HepG2 (cell line): Measurements from ENCODE around the gene LYRM4. TPM values are rescaled to one million over a fixed set of nuclear protein-coding genes. Genes with fewer than 3 reads are reported as not detected.
A peak's percentile ranks its signal among the peaks of the same experiment; 100 is the strongest.

Source experiments
- ARNT ChIP-seq: fragments of 450-650 bp; IDR thresholded peaks from 2 replicates; pipeline ENCODE4 v1.6.1; 2017
- BHLHE40 ChIP-seq: IDR thresholded peaks from 2 replicates; pipeline ENCODE4 v1.6.1; 2011; ENCODE audit warnings: low read length, improper control_type of control experiment
- CBX1 ChIP-seq: IDR thresholded peaks from one replicate; pipeline ENCODE4 v1.6.1; 2016; ENCODE audit warnings: antibody characterized with exemption, low read depth
- HNRNPLL ChIP-seq: fragments of 200-400 bp; formaldehyde crosslinking; IDR thresholded peaks from 2 replicates; pipeline ENCODE4 v1.6.1; 2017; ENCODE audit warnings: mild to moderate bottlenecking, low read depth, low read length; ENCODE audit not compliant: poor library complexity, severe bottlenecking
- IRX3 ChIP-seq: sonication (generic); formaldehyde crosslinking; IDR thresholded peaks from 2 replicates; pipeline ENCODE4 v1.8.1; 2023; ENCODE audit warnings: mild to moderate bottlenecking, low read depth, missing genetic modification reagents, borderline replicate concordance
- KAT8 ChIP-seq: IDR thresholded peaks from 2 replicates; pipeline ENCODE4 v1.6.1; 2016; ENCODE audit warnings: missing genetic modification reagents, missing compliant biosample characterization
- KDM3A ChIP-seq: IDR thresholded peaks from 2 replicates; pipeline ENCODE4 v1.6.1; 2018; ENCODE audit warnings: low read depth, missing compliant biosample characterization
- ONECUT2 ChIP-seq: sonication (generic); formaldehyde crosslinking; IDR thresholded peaks from 2 replicates; pipeline ENCODE4 v1.4.0; 2020; ENCODE audit warnings: missing genetic modification reagents
- POLR2AphosphoS5 ChIP-seq: IDR thresholded peaks from 2 replicates; pipeline ENCODE4 v1.6.1; 2012; ENCODE audit warnings: low read depth, low read length
- SMAD9 ChIP-seq: sonication (generic); formaldehyde crosslinking; IDR thresholded peaks from 2 replicates; pipeline ENCODE4 v1.5.1; 2020; ENCODE audit warnings: mild to moderate bottlenecking, missing genetic modification reagents
- SOX5 ChIP-seq: IDR thresholded peaks from 2 replicates; pipeline ENCODE4 v1.6.1; 2016; ENCODE audit warnings: borderline replicate concordance
- THAP11 ChIP-seq: IDR thresholded peaks from 2 replicates; pipeline ENCODE4 v1.6.1; 2016; ENCODE audit warnings: missing biosample characterization, missing genetic modification reagents
- ZBTB7B ChIP-seq: sonication (generic); formaldehyde crosslinking; IDR thresholded peaks from 2 replicates; pipeline ENCODE4 v1.4.0; 2020; ENCODE audit warnings: missing genetic modification reagents
- ZFP36L1 ChIP-seq: sonication (generic); formaldehyde crosslinking; IDR thresholded peaks from 2 replicates; pipeline ENCODE4 v1.8.0; 2022; ENCODE audit warnings: mild to moderate bottlenecking, missing genetic modification reagents, moderate library complexity
- ZFP37 ChIP-seq: sonication (generic); formaldehyde crosslinking; IDR thresholded peaks from 2 replicates; pipeline ENCODE4 v1.4.0; 2020; ENCODE audit warnings: missing genetic modification reagents, borderline replicate concordance
- ZFP82 ChIP-seq: sonication (generic); formaldehyde crosslinking; IDR thresholded peaks from 2 replicates; pipeline ENCODE4 v1.5.1; 2020; ENCODE audit warnings: mild to moderate bottlenecking, missing genetic modification reagents, borderline replicate concordance
- ZFP90 ChIP-seq: sonication (generic); formaldehyde crosslinking; IDR thresholded peaks from 2 replicates; pipeline ENCODE4 v1.8.0; 2022; ENCODE audit warnings: missing genetic modification reagents, mild to moderate bottlenecking, inconsistent platforms, borderline replicate concordance
- ZFX ChIP-seq: sonication (generic); formaldehyde crosslinking; IDR thresholded peaks from 2 replicates; pipeline ENCODE4 v1.4.0; 2020; ENCODE audit warnings: mild to moderate bottlenecking, low read depth, missing genetic modification reagents, moderate library complexity
- ZNF558 ChIP-seq: sonication (generic); formaldehyde crosslinking; IDR thresholded peaks from 2 replicates; pipeline ENCODE4 v1.9.0; 2022; ENCODE audit warnings: mild to moderate bottlenecking, missing genetic modification reagents, borderline replicate concordance
- ZNF629 ChIP-seq: sonication (generic); formaldehyde crosslinking; conservative IDR thresholded peaks from 2 replicates; pipeline ENCODE4 v1.5.0; 2020; ENCODE audit warnings: missing genetic modification reagents
- polyA plus RNA-seq, 8 experiments: library from polyadenylated mRNA; depleted of rRNA in 3 of 8; stranded (reverse) in 7 of 8; unstranded in 1 of 8; fragments of >200 nt; fragmentation: Illumina TruSeq in 4 of 8; extraction: Trizol in 4 of 8; gene quantifications; 2 replicates each; pipeline versions ENCODE4 v1.2.1 to v1.2.3, GENCODE V29; 2011 to 2016; ENCODE audit warnings: low read depth in 4 of 8, missing spikeins in 1 of 8, mixed read lengths in 1 of 8; ENCODE audit not compliant: insufficient read depth in 1 of 8
- total RNA-seq, 5 experiments: library from RNA; depleted of rRNA; stranded (reverse); fragments of >200 nt; fragmentation: Illumina TruSeq; extraction: Trizol; gene quantifications; 2 replicates each; pipeline ENCODE4 v1.2.3, GENCODE V29; 2016; ENCODE audit warnings: low read depth in 1 of 5
- TF ChIP-seq, protein P1 (sequence below): sonication (generic); formaldehyde crosslinking; IDR thresholded peaks from 2 replicates; pipeline ENCODE4 v1.9.0; 2022; ENCODE audit warnings: missing genetic modification reagents, mild to moderate bottlenecking, borderline replicate concordance
- TF ChIP-seq, protein P2 (sequence below): sonication (generic); formaldehyde crosslinking; IDR thresholded peaks from 2 replicates; pipeline ENCODE4; 2020; ENCODE audit warnings: missing genetic modification reagents, mild to moderate bottlenecking, borderline replicate concordance
- TF ChIP-seq, protein P3 (sequence below): sonication (generic); formaldehyde crosslinking; IDR thresholded peaks from 2 replicates; pipeline ENCODE4 v1.4.0; 2020; ENCODE audit warnings: missing genetic modification reagents

Gene LYRM4
- total and polyA plus RNA-seq, 2 of the 13 experiments (the other 11 are each of a cell fraction or from before 2014, with no cell fraction given), result 64.6 to 67.5 TPM

DNA sequence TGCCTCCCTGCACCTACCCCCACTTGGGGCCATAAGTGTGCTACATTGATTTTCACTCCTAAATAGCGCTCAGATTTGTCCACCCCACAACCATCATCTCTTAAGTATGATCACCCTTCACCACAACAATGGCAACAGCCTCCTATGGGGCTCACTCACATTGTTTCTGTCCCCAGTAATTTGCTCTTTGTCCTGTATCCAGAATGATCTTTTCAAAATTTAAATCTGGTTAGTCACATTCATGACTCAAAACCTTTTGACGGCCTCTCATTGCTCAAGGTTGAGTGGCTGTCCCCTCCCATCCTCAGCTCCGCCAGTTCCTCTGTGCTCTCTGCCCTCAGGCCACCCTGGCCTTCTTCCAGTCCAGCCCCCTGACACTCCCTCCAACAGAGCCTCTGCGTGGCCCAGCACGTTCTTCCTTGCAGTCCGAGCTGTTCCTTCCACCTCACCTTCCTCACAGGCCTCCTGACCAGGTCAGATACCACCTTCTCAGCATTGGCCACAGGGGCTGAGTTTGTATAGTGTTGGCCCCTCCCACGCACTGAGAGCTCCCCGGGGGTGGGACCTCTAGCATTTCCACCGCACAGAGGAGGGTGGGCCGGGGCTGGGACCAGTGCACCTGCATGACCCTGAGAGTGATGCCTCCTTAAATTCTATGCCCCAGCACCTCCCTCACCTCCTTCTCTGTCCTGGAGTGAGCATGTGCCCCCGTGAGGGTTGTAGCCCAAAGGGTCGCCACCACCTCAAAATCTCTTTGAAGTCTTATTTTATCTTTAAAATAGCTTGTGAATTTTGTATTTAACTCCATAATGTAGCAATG, 178.1 kb downstream of the LYRM4 start (continued):
- TF ChIP-seq SMAD9 (CRISPR knock-in tag) (0 out of 2 replicates have a peak, but pooled peaks have one; percentile 12), ZBTB7B (peak; percentile 72), BHLHE40 (peak; percentile 54; the same call in 1 of the 2 replicates), ZFX (CRISPR knock-in tag) (peak; percentile 96), KAT8 (CRISPR knock-in tag) (peak; percentile 48; the same call in 1 of the 2 replicates), ZFP82 (peak; percentile 88; the same call in 1 of the 2 replicates), HNRNPLL (no peak), ARNT (no peak), THAP11 (CRISPR knock-in tag) (peak; percentile 35; the same call in 1 of the 2 replicates), IRX3 (CRISPR knock-in tag) (0 out of 2 replicates have a peak, but pooled peaks have one; percentile 24), ONECUT2 (CRISPR knock-in tag) (0 out of 2 replicates have a peak, but pooled peaks have one; percentile 27), ZNF558 (CRISPR knock-in tag) (0 out of 2 replicates have a peak, but pooled peaks have one; percentile 44), ZNF629 (CRISPR knock-in tag) (0 out of 2 replicates have a peak, but pooled peaks have one; percentile 11), ZFP90 (CRISPR knock-in tag) (peak; percentile 81; the same call in 1 of the 2 replicates), CBX1 (no peak), ZFP36L1 (peak; percentile 92), KDM3A (CRISPR knock-in tag) (peak; percentile 87; the same call in 1 of the 2 replicates), SOX5 (CRISPR knock-in tag) (peak; percentile 87; the same call in 1 of the 2 replicates), POLR2AphosphoS5 (peak; percentile 90), ZFP37 (CRISPR knock-in tag) (peak; percentile 77; the same call in 1 of the 2 replicates)
- TF ChIP-seq, protein P1, sequence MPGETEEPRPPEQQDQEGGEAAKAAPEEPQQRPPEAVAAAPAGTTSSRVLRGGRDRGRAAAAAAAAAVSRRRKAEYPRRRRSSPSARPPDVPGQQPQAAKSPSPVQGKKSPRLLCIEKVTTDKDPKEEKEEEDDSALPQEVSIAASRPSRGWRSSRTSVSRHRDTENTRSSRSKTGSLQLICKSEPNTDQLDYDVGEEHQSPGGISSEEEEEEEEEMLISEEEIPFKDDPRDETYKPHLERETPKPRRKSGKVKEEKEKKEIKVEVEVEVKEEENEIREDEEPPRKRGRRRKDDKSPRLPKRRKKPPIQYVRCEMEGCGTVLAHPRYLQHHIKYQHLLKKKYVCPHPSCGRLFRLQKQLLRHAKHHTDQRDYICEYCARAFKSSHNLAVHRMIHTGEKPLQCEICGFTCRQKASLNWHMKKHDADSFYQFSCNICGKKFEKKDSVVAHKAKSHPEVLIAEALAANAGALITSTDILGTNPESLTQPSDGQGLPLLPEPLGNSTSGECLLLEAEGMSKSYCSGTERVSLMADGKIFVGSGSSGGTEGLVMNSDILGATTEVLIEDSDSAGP (CRISPR knock-in tag), result peak; percentile 72; the same call in 1 of the 2 replicates
- TF ChIP-seq, protein P2, sequence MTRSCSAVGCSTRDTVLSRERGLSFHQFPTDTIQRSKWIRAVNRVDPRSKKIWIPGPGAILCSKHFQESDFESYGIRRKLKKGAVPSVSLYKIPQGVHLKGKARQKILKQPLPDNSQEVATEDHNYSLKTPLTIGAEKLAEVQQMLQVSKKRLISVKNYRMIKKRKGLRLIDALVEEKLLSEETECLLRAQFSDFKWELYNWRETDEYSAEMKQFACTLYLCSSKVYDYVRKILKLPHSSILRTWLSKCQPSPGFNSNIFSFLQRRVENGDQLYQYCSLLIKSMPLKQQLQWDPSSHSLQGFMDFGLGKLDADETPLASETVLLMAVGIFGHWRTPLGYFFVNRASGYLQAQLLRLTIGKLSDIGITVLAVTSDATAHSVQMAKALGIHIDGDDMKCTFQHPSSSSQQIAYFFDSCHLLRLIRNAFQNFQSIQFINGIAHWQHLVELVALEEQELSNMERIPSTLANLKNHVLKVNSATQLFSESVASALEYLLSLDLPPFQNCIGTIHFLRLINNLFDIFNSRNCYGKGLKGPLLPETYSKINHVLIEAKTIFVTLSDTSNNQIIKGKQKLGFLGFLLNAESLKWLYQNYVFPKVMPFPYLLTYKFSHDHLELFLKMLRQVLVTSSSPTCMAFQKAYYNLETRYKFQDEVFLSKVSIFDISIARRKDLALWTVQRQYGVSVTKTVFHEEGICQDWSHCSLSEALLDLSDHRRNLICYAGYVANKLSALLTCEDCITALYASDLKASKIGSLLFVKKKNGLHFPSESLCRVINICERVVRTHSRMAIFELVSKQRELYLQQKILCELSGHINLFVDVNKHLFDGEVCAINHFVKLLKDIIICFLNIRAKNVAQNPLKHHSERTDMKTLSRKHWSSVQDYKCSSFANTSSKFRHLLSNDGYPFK (CRISPR knock-in tag), result peak; percentile 61; the same call in 1 of the 2 replicates
- TF ChIP-seq, protein P3, sequence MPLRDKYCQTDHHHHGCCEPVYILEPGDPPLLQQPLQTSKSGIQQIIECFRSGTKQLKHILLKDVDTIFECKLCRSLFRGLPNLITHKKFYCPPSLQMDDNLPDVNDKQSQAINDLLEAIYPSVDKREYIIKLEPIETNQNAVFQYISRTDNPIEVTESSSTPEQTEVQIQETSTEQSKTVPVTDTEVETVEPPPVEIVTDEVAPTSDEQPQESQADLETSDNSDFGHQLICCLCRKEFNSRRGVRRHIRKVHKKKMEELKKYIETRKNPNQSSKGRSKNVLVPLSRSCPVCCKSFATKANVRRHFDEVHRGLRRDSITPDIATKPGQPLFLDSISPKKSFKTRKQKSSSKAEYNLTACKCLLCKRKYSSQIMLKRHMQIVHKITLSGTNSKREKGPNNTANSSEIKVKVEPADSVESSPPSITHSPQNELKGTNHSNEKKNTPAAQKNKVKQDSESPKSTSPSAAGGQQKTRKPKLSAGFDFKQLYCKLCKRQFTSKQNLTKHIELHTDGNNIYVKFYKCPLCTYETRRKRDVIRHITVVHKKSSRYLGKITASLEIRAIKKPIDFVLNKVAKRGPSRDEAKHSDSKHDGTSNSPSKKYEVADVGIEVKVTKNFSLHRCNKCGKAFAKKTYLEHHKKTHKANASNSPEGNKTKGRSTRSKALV (CRISPR knock-in tag), result peak; percentile 61; the same call in 1 of the 2 replicates
